K562 (cell line): ENCODE results near the gene TRAF3. TPM values are rescaled to one million over a fixed set of nuclear protein-coding genes. Genes with fewer than 3 reads are reported as not detected.

Experiments used
- ATAC-seq: fragments of 200-7000 bp; cut with Tn5 transposase; 3 replicates; pipeline ENCODE4 v1.9.1; 2020; ENCODE audit warnings: moderate library complexity
- BruUV-seq: library from RNA; stranded (reverse); fragments of 400-500 nt; replicated peaks from 2 replicates; lab custom pipeline; 2021; lab: Mats Ljungman, UMichigan
- CTCF ChIA-PET: fragments of 300-600 bp; formaldehyde crosslinking; extraction: SDS; loops from one replicate; lab custom pipeline; 2021; ENCODE audit warnings: low intra/inter-chr PET ratio; lab: Yijun Ruan, JAX
- POLR2A ChIA-PET: fragments of 300-600, 350-650 bp; sonication (Branson Sonifier 250); formaldehyde crosslinking; extraction: SDS; loops from one replicate; lab custom pipeline; 2021; ENCODE audit warnings: antibody characterized with exemption, inconsistent platforms; lab: Yijun Ruan, JAX
- DNase-seq, 4 experiments: peaks; one replicate each; pipeline versions ENCODE4 v3.0.0 to v3.0.0-alpha.2; 2011 to 2018; ENCODE audit warnings: low spot score in 3 of 4, mixed read lengths in 3 of 4; ENCODE audit errors: extremely low read depth in 1 of 4
- FAIRE-seq: peaks from 2 replicates; lab custom pipeline; 2011; peaks lifted over from hg19 to GRCh38; lab: Jason Lieb, UNC
- H2AFZ ChIP-seq: 2 replicates; pipeline ENCODE4 v1.6.0; 2011; ENCODE audit warnings: low read depth, low read length, control low read depth, inconsistent platforms
- H3K27ac ChIP-seq: fragments of 200-600 bp; 3 replicates; pipeline ENCODE4 v1.8.0; 2011; ENCODE audit warnings: low read depth, mild to moderate bottlenecking, control low read depth, inconsistent platforms, low read length, moderate library complexity, mixed read lengths; ENCODE audit errors: extremely low read depth
- H3K27me3 ChIP-seq, 2 experiments: fragments of 300-600 bp in 1 of 2; 2 replicates in 1 of 2; 3 replicates in 1 of 2; pipeline versions ENCODE4 v1.6.0 to v1.8.0; 2011; ENCODE audit warnings: inconsistent platforms in 2 of 2, low read length in 2 of 2, mild to moderate bottlenecking in 1 of 2, mixed read lengths in 1 of 2, moderate library complexity in 1 of 2; ENCODE audit not compliant: control insufficient read depth in 2 of 2, insufficient read depth in 2 of 2
- H3K36me3 ChIP-seq: fragments of 300-600 bp; 3 replicates; pipeline ENCODE4 v1.8.0; 2011; ENCODE audit warnings: mild to moderate bottlenecking, low read length, inconsistent platforms; ENCODE audit not compliant: control insufficient read depth, insufficient read depth
- H3K4me1 ChIP-seq, 2 experiments: fragments of 200-600 bp in 1 of 2; replicated peaks in 1 of 2; 2 replicates in 1 of 2; 3 replicates in 1 of 2; pipeline versions ENCODE4 v1.5.1 to v1.8.0; 2011; ENCODE audit warnings: inconsistent platforms in 2 of 2, low read length in 2 of 2, mild to moderate bottlenecking in 1 of 2, mixed read lengths in 1 of 2, moderate library complexity in 1 of 2; ENCODE audit not compliant: control insufficient read depth in 2 of 2, insufficient read depth in 2 of 2
- H3K4me2 ChIP-seq: 2 replicates; pipeline ENCODE4 v1.6.1; 2011; ENCODE audit warnings: low read length, control low read depth, inconsistent platforms, mixed read lengths; ENCODE audit not compliant: insufficient read depth
- H3K4me3 ChIP-seq: fragments of 200-600 bp; sonication (generic), shearing (Covaris generic); 2 replicates; pipeline ENCODE4 v1.5.1; 2016; ENCODE audit warnings: control low read depth, inconsistent platforms
- H3K79me2 ChIP-seq: fragments of 200-600 bp; 3 replicates; pipeline ENCODE4 v1.8.0; 2011; ENCODE audit warnings: low read length, inconsistent platforms; ENCODE audit not compliant: control insufficient read depth, insufficient read depth
- H3K9ac ChIP-seq, 2 experiments: 2 replicates each; pipeline versions ENCODE4 v1.6.0 to v1.6.1; 2011; ENCODE audit warnings: low read depth in 2 of 2, low read length in 2 of 2, control low read depth in 1 of 2, inconsistent platforms in 1 of 2, mild to moderate bottlenecking in 1 of 2, mixed read lengths in 1 of 2; ENCODE audit not compliant: insufficient read depth in 1 of 2
- H3K9me1 ChIP-seq: one replicate; pipeline ENCODE4 v1.6.0; 2011; ENCODE audit warnings: inconsistent platforms, mild to moderate bottlenecking, low read length, moderate library complexity; ENCODE audit not compliant: control insufficient read depth, insufficient read depth
- H3K9me3 ChIP-seq: replicated peaks from 2 replicates; pipeline ENCODE4 v1.5.1; 2011; ENCODE audit warnings: low read depth, low read length, inconsistent platforms; ENCODE audit not compliant: control insufficient read depth, insufficient read depth
- H4K20me1 ChIP-seq: replicated peaks from 2 replicates; pipeline ENCODE4 v1.6.1; 2011; ENCODE audit warnings: low read length, inconsistent platforms, mixed read lengths; ENCODE audit not compliant: control insufficient read depth, insufficient read depth
- E2F3 ChIP-seq: fragments of 250-450 bp; sonication (Bioruptor Pico); IDR thresholded peaks from 2 replicates; pipeline ENCODE4 v1.4.0; 2020; ENCODE audit warnings: mild to moderate bottlenecking
- ETV5 ChIP-seq: sonication (generic); formaldehyde crosslinking; IDR thresholded peaks from 2 replicates; pipeline ENCODE4 v1.4.0; 2020; ENCODE audit warnings: low read depth, mild to moderate bottlenecking, missing genetic modification reagents
- GTF2F1 ChIP-seq: IDR thresholded peaks from 2 replicates; pipeline ENCODE4 v1.6.1; 2011; ENCODE audit warnings: low read depth, low read length, improper control_type of control experiment
- MAFF ChIP-seq: IDR thresholded peaks from 2 replicates; pipeline ENCODE4 v1.6.1; 2012; ENCODE audit warnings: low read length, improper control_type of control experiment
- PHB ChIP-seq: fragments of 250-450 bp; sonication (Bioruptor Pico); IDR thresholded peaks from 2 replicates; pipeline ENCODE4 v1.5.0; 2021
- PHTF2 ChIP-seq: fragments of 250-450 bp; sonication (Bioruptor Pico); IDR thresholded peaks from 2 replicates; pipeline ENCODE4 v1.5.0; 2021; ENCODE audit warnings: mild to moderate bottlenecking
- RBM22 ChIP-seq: fragments of 200-400 bp; formaldehyde crosslinking; IDR thresholded peaks from 2 replicates; pipeline ENCODE4 v1.6.1; 2018; ENCODE audit warnings: low read length, low read depth; ENCODE audit not compliant: poor library complexity, severe bottlenecking
- SIX5 ChIP-seq, 2 experiments: IDR thresholded peaks; 2 replicates each; pipeline ENCODE4 v1.6.1; 2011; ENCODE audit warnings: low read length in 2 of 2, borderline replicate concordance in 1 of 2, low read depth in 1 of 2, mild to moderate bottlenecking in 1 of 2, moderate library complexity in 1 of 2; ENCODE audit not compliant: insufficient read depth in 1 of 2
- WGBS: fragments of 100-300 bp; shearing (Covaris generic); methylation state at CpG from one replicate; pipeline ENCODE4 v1.1.6; 2016; ENCODE audit warnings: low coverage, mixed read lengths; ENCODE audit not compliant: insufficient coverage; ENCODE audit errors: missing lambda C conversion rate; 5-methylcytosine and 5-hydroxymethylcytosine counted together
- in situ Hi-C: fragments of 300-500 bp; cut with MboI; formaldehyde crosslinking; loops from 4 replicates; pipeline ENCODE4 v1.15.0; 2018; ENCODE audit warnings: inconsistent platforms, mixed read lengths
- intact Hi-C: fragments of 100-400 bp; cut with micrococcal nuclease; formaldehyde crosslinking; loops from 2 replicates; pipeline ENCODE4 v1.14.2; 2022
- polyA plus RNA-seq, 8 experiments: library from polyadenylated mRNA; depleted of rRNA in 4 of 8; stranded (reverse) in 5 of 8; unstranded in 3 of 8; fragments of >200 nt; fragmentation: Nextera tagmentation in 2 of 8; fragmentation: Illumina TruSeq in 1 of 8; extraction: Ambion mirVana in 2 of 8; extraction: Trizol in 1 of 8; gene quantifications; 2 replicates each; pipeline versions ENCODE4 v1.2.1 to v1.2.3, GENCODE V29; 2011 to 2014; ENCODE audit warnings: inconsistent platforms in 1 of 8, missing spikeins in 1 of 8
- total RNA-seq, 7 experiments: library from RNA; depleted of rRNA in 6 of 7; stranded (reverse); fragments of >200 nt in 6 of 7; fragmentation: Illumina TruSeq in 2 of 7; extraction: Trizol in 2 of 7; gene quantifications; 2 replicates each; pipeline versions ENCODE4 v1.2.1 to v1.2.3, GENCODE V29; 2011 to 2021; ENCODE audit warnings: low replicate concordance in 1 of 7
- TF ChIP-seq, protein P1 (sequence below), 2 experiments: fragments of 450-650 bp in 1 of 2; sonication (generic) in 1 of 2; formaldehyde crosslinking in 1 of 2; IDR thresholded peaks; 2 replicates each; pipeline versions ENCODE4 v1.7.1 to v1.9.0; 2016 to 2022; ENCODE audit warnings: inconsistent platforms in 1 of 2, mild to moderate bottlenecking in 1 of 2, missing genetic modification reagents in 1 of 2

Gene TRAF3
- total and polyA plus RNA-seq, 9 of the 15 experiments (the other 6 are each of a cell fraction or from before 2014, with no cell fraction given), result 0.52 to 21.3 (median 9.9) TPM

DNA sequence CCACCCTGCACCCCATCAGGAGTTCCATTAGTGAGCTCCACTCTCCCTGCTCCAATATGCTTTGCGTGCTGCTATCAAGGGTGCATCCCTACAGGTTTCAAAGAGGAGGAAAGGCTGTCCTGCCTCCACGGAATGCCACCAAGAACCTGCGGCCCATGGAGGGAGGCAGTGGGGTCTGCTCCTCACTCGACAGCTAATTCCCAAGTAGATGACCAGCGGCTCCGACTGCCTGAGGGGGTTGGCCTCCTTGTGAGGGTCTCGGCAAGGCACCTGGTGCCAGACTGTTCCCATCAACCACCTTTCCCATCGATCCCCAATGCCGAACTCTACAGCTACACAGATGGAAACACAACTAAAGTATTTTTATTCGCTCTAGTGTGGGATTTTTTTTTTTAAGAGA is 181.2 kb downstream of the TRAF3 start:
- Histone ChIP-seq H3K4me2 (no peak overlapping the region), H3K27ac (no peak overlapping the region), H3K79me2 (no peaks in the 10 kb centered on the region), H3K4me1 (peaks cover 0 to 7% of the 10 kb centered on the region in 2 experiments; a peak in 2 of 5 replicates), H3K4me3 (no peak overlapping the region), H3K27me3 (no peaks in the 10 kb centered on the region), H3K36me3 (peaks cover 35% of the 10 kb centered on the region; the same call in 2 of the 3 replicates), H3K9ac (no peak overlapping the region), H4K20me1 (no peaks in the 10 kb centered on the region), H2AFZ (no peak overlapping the region), H3K9me1 (no peaks in the 10 kb centered on the region)
- POLR2A ChIA-PET, result no interaction called here
- intact Hi-C loops, result no loop called here
- WGBS, result 87% methylated on average over 8 of the region's 10 CpGs
- no peak for FAIRE-seq
- BruUV-seq, result no TSS peak
- ATAC-seq, result no peak
- TF ChIP-seq MAFF (no peak), GTF2F1 (no peak), SIX5 (IDR thresholded peaks at IDR 0.05; ENCODE audit: borderline replicate concordance in 1 of 2, insufficient read depth in 1 of 2, low read depth in 1 of 2, low read length in 2 of 2) (no peak), RBM22 (no peak), PHB (CRISPR knock-in tag) (no peak), E2F3 (CRISPR knock-in tag) (no peak), PHTF2 (CRISPR knock-in tag) (no peak), ETV5 (CRISPR knock-in tag) (no peak)
- TF ChIP-seq, protein P1, sequence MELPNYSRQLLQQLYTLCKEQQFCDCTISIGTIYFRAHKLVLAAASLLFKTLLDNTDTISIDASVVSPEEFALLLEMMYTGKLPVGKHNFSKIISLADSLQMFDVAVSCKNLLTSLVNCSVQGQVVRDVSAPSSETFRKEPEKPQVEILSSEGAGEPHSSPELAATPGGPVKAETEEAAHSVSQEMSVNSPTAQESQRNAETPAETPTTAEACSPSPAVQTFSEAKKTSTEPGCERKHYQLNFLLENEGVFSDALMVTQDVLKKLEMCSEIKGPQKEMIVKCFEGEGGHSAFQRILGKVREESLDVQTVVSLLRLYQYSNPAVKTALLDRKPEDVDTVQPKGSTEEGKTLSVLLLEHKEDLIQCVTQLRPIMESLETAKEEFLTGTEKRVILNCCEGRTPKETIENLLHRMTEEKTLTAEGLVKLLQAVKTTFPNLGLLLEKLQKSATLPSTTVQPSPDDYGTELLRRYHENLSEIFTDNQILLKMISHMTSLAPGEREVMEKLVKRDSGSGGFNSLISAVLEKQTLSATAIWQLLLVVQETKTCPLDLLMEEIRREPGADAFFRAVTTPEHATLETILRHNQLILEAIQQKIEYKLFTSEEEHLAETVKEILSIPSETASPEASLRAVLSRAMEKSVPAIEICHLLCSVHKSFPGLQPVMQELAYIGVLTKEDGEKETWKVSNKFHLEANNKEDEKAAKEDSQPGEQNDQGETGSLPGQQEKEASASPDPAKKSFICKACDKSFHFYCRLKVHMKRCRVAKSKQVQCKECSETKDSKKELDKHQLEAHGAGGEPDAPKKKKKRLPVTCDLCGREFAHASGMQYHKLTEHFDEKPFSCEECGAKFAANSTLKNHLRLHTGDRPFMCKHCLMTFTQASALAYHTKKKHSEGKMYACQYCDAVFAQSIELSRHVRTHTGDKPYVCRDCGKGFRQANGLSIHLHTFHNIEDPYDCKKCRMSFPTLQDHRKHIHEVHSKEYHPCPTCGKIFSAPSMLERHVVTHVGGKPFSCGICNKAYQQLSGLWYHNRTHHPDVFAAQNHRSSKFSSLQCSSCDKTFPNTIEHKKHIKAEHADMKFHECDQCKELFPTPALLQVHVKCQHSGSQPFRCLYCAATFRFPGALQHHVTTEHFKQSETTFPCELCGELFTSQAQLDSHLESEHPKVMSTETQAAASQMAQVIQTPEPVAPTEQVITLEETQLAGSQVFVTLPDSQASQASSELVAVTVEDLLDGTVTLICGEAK (IDR thresholded peaks at IDR 0.05), result no peak
- TF ChIP-seq, protein P1 (CRISPR knock-in tag; IDR thresholded peaks at IDR 0.05), result no peak
- TF ChIP-seq, all 486 proteins: peak for 0
- CTCF ChIA-PET, result no interaction called here
- in situ Hi-C loops, result no loop called here
- H3K9me3 ChIP-seq, result no peaks in the 10 kb centered on the region
- no peak for DNase-seq
